ENCODE results near the gene ARNT2.

ARNT2 gene

DNA sequence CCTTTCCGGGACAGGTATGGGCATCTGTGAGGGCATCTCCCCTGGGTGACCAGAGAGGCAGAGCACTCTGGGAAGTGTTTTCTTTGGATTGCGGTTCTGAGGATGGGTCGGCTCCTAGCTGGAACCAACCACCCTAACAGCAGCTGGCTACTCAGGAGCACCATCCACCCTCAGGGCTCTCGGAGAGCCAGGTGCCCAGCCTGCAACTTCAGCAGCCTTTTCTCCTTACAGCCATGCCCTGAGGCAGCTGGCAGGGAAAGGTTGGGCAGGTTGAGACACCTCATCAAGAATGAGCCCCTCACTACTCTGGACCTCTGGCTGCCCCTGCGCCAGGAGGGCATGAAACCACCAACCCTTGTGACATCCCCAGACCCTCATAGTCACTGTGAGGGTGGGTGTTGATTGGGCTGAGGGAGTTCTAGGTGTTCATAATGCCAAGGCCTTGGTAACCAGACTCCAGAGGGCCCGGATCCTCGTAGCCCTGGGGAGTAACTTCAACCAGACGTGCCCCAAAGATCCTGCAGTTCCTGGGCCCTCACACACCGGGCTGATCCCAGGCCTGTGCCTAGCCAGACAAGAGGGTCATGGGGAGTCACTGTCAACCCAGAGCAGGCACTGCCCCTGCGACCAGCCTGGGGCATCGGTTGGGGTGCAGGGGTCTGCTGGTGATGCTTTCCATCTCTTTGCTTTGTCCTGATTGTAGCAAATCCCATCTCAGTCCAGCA lies 176.5 kb downstream of the ARNT2 start:
- DNase-seq = no peak

- DNase-seq = no peak
Observed at GRCh38 chr15:80581976-80582375, 177.8 kb downstream of the ARNT2 start.

DNA sequence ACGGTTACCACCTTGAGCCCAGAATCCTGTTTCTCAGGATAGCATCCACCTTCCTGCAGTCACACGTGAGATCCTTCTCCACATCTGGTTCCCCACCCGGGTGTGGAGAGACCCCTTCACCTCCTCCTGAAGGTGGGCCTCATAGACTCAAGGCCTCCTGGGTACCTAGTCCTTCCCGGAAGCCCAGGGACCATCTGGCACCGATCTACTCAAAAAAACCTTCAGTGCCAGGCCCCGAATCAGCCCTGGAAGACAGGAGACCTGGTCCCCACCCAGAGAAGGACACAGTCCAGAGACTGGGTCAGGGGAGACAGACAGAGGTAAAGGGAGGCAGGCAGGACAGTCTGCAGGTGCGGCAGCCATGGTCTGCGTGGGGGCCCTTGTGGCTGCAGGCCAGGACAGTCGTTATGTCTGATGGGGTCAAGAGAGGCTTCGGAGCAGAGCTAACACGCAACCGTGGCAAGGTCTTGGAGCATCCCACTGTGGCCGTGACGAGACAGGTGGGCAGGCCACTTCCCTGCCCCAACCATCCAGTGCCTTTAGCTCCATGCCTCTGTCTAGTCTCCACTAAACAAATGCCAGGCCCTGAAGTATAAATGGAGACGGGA lies 178.7 kb downstream of the ARNT2 start:
- no peak for DNase-seq

DNA sequence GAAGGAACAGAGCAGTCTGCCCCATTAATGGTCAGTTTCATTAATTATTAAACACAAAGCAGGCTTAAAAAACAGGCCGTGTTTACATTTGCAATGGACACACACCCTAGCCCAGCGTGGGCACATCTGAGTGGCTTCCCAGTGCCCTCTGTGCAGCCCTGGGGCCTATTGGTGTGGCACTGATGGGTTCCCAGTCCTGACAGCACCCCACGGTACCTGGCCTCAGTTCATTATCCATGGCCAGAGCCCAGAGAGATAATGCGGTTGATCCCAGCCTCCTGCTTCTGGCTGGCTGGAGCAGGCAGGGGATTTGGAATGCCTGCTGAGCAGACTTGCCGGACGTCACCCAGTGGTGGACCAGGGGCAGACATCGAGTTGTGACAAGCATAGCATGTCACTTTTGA lies 180.4 kb downstream of the ARNT2 start:
- DNase-seq = no peak

DNA sequence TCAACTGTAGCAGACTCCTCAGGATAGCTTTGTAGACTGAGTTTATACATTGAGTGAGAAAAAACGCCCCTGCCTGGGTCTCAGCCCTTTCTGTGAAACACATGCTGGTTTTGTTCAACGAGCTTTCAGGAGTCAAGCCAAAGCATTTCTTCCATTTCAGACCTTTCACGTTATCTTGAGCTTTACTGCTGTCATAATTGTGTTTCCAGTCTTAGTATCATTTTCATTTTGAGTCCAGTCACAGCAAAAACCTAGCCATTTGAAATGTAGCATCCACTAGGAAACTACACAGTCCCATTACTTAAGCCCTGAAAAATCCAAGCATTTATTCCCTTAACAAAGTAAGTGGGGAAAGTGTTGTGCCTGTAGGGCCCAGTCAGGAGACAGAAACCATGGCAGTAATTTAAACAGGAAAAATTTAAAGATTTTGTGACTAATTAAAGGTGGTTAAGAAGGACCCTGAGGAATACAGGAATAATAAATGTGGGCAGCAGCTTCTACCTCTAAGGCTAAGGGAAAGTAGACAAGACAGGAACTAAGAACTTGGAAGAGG lies 180.9 kb downstream of the ARNT2 start:
- no peak for DNase-seq

GRCh38 chr15:80585544-80586018 lies 181.4 kb downstream of the ARNT2 start:
- DNase-seq = no peak

DNA sequence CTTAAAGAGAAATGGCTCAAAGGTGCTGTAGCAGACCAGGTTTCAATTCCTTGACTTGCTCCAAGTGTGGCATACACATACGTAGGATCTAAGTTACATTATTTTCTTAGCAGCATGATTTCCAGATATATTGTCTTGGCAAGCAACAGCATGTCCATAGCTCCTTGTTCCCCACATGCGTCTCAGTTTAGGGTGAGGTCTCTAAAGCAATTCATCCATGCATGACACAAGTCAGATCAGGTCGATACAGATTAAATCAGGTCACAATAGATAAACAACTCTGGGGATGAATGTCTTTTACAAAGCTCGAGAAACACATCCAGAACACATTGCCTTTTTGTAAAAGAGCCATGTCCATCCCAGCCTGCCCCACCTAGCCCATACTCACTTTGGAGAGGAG lies 182.0 kb downstream of the ARNT2 start:
- no peak for DNase-seq

- DNase-seq = no peak
Observed at GRCh38 chr15:80587007-80587406, 182.8 kb downstream of the ARNT2 start.

GRCh38 chr15:80587816-80588456 lies 183.8 kb downstream of the ARNT2 start:
- DNase-seq = no peak

DNA sequence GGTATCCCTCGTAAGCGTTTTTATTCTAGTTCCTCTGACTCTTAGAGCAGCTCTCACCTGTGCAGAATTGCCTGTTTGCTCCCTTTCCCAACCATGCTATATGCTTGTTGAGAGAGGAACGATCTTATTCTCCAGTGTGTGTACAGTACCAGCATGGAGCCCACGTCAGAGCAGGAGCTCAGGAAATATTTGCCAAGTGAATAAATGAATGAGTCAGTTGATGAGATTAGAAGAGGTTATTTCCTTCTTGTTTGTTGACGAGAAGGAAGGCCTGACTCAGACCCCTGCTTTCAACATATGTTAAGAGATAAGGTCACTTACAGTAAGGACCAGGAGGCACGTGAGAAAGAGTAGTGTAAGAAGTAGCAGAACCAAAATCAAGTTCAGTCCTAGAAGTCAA lies 184.6 kb downstream of the ARNT2 start:
- DNase-seq = no peak

GRCh38 chr15:80590761-80591355 lies 186.7 kb downstream of the ARNT2 start:
- no peak for DNase-seq

DNA sequence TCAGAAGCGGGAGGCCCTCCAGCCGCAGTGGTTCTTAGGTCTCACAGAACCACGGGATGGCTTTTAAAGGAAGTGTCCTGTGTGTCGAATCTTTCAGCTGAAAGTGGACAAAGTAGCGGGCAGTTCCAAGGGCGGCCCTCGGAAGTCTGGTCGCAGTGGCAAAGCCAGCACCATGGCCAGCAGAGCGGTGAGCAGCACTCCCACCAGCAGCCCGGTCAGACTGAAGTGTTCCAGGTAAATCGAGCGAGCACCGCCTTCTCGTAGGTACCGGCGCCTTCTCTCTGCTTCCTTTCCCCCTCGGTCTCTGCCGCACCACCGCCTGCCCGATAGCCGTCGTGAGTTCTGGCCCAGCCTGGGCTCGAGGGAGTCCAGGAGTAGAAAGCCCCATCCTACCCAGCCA lies 187.3 kb downstream of the ARNT2 start:
- no peak for DNase-seq

DNA sequence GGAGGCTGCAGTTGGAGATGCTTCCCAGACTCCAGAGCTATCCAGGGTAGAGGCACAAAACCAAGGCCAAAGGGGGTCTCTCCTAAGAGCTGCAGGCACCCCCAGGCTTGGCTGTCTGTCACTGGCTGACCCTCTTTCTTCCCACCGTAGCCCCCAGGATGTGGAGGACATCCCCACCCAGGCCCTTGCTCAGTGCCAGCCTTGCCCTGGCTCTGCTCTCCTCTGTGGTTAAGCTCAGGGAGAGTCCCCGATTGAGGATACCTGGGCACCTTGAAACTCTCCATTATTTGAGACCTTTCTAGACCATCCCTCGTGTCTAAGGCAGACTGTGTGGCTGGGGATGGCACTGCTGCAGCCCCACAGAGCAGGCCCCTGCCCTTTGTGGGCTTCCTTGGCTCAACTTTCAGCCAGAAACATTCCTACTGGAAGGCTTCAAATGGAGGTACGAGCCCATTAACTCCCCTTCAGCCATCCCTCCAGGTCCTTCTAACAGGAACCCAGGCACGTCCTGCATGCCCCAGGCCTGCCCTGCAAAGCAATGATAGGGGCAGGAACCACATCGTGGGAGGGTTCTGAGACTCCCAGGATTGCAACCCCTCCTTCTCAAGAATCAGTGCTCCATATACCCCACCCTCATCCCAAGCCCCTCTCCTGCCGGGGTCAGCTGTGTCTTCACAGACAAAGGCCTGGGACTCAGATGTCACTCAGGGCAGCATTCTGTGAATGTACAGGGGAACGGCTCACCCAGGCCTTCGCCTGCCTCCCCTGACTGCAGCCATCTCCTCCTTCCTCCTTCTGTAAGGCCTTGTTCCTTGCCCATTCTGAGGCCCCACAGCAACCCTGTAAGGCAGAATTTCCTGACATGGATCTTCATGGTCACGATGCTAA lies 188.0 kb downstream of the ARNT2 start:
- no peak for DNase-seq

DNA sequence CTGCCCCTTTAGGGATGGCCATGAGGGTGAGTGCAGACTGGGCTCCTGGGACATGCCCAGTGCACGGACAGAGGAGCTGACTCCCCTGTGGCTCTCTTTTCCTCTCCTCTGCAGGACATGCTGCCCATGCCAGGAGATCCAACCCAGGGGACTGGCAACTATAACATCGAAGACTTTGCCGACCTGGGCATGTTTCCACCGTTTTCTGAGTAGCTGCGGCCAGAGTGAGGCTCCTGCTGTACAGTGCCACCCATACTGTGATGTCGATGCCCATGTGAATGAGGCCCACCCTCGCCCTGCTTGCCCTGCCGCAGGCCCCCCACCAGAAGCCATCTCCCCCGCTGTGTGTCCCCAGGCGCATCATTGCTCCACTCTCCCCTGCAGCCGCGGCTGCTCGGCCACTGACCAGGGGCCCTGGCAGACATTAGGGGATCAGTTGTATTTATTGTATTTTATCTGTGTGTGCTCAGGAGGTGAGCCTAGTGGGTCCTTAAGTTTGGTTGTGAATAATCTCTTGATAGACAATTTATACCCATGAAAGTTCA lies 189.4 kb downstream of the ARNT2 start:
- no peak for DNase-seq

GRCh38 chr15:80594091-80594889 lies 190.1 kb downstream of the ARNT2 start:
- DNase-seq = no peak

GRCh38 chr15:80595396-80595795 lies 191.2 kb downstream of the ARNT2 start:
- DNase-seq = no peak

GRCh38 chr15:80596521-80596976 lies 192.4 kb downstream of the ARNT2 start:
- no peak for DNase-seq

- no peak for DNase-seq
Observed at GRCh38 chr15:80597076-80597475, 192.9 kb downstream of the ARNT2 start.

DNA sequence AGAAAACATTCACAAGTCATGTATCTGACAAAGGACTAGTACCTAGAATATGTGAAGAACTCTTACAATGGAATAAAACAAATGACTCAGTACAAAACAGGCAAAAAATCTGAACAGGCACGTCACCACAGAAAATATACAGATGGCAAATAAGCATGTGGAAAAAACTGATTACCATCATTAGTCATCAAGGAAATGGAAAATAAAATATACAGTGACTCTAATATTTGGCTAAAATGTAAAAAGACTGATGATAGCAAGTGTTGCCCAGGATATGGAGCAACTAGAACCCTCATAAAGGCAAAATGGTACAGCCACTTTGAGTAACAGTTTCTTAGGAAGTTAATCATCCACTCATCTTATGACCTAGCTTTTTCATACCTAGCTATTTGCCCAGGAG lies 195.2 kb downstream of the ARNT2 start:
- DNase-seq = no peak

DNA sequence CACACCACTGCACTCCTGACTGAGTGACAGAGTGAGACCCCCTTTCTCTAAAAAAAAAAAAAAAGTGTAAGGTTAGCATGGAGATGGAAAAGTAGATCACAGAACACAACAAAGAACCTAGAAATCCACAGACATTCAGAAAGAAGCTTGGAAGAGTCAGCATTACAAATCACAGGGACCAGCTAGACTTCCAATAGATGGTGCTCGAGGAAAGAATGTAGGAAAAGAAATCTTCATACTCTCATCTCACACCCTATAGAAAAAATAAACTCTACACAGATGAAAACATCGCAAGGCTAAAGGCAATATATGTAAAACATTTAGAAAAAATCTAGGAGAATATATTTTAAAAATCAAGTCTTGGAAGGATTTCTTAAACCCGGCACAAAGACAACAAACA lies 196.4 kb downstream of the ARNT2 start:
- DNase-seq = no peak

DNA sequence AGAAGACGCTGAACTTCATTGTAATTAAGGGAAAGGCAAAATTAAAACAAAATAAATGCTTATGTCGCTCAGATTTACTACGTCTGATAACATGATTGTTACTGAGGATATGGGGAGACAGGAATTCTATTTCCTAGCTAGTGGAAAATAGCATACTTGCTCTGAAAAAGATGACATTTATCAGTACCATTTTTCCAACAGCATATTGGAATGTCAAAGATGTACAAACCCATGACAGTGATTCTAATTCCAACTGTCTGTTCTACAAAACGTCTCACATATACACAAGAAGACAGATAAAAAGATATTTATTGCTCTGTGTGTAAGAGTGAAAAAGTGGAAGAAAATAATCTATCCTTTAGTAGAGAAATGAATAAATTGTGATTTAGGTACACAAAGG lies 197.1 kb downstream of the ARNT2 start:
- DNase-seq = no peak
